DOHH2 (cell line): ENCODE data around the gene TTC32.

Source experiments
- EZH2phosphoT487 ChIP-seq: fragments of 200-600 bp; sonication (generic); IDR thresholded peaks from 2 replicates; pipeline ENCODE4 v1.6.1; 2017; ENCODE audit warnings: borderline replicate concordance, mild to moderate bottlenecking, antibody characterized with exemption, low read length, moderate library complexity, mixed read lengths
- TF ChIP-seq, protein P1 (sequence below): fragments of 200-600 bp; sonication (generic); IDR thresholded peaks from one replicate; pipeline ENCODE4 v1.5.1; 2014; ENCODE audit warnings: antibody characterized with exemption, mild to moderate bottlenecking, low read depth, low read length; ENCODE audit not compliant: poor library complexity, severe bottlenecking

DNA sequence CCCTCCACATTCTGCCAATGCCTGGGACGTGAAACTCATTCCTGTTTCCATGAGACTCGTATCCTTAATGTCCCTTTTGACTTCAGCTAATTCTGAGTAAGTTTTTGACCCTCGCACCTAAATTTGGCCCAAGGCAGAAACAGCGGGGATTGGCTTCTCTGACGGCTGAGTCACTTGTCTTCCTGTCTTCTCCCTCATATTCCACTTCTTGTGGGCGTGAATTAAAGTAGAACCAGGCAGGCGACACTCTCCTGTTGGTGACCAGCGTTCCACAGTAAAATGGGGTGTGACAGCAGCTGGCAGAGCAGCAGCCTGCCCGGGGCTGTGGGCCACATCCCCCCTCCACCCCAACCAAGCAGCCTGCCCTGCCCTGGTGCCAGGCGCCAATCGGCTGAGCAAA, 15.5 kb downstream of the TTC32 start:
- TF ChIP-seq, protein P1, sequence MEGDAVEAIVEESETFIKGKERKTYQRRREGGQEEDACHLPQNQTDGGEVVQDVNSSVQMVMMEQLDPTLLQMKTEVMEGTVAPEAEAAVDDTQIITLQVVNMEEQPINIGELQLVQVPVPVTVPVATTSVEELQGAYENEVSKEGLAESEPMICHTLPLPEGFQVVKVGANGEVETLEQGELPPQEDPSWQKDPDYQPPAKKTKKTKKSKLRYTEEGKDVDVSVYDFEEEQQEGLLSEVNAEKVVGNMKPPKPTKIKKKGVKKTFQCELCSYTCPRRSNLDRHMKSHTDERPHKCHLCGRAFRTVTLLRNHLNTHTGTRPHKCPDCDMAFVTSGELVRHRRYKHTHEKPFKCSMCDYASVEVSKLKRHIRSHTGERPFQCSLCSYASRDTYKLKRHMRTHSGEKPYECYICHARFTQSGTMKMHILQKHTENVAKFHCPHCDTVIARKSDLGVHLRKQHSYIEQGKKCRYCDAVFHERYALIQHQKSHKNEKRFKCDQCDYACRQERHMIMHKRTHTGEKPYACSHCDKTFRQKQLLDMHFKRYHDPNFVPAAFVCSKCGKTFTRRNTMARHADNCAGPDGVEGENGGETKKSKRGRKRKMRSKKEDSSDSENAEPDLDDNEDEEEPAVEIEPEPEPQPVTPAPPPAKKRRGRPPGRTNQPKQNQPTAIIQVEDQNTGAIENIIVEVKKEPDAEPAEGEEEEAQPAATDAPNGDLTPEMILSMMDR: no peak
- no peak for TF ChIP-seq EZH2phosphoT487
